NCI-H748 treated with DMSO at 0.1 percent for 48 hours (cell line): ENCODE data around the gene TUBA3E.
"Not testable (repeated sequence)": the region's sequence is repeated elsewhere in the genome, so short reads cannot be mapped to it uniquely, and the experiment has no call there.

ENCODE experiments used
- DNase-seq: peaks from one replicate; lab custom pipeline; 2025; lab: John Stamatoyannopoulos, UW

Gene TUBA3E

DNA sequence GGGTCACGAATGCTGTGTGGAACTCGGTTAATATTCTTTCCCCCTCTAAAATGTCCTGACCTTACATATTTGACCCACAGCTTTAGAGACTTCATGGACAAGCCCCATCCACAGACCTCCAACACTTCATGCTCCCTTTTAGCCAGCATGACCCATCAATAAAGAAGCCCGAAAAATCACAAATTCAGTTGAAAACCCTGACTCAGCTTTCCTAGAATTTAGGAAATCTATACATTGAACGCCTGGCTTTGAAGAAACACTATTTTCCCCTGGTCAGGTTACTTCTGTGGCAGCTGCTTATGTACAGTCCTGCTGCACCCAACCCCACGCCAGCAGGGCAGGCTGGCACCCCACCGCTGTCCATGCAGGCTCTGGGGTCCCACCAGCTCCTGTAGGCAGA is 6.9 kb downstream of the TUBA3E start:
- not testable (repeated sequence) for DNase-seq

DNA sequence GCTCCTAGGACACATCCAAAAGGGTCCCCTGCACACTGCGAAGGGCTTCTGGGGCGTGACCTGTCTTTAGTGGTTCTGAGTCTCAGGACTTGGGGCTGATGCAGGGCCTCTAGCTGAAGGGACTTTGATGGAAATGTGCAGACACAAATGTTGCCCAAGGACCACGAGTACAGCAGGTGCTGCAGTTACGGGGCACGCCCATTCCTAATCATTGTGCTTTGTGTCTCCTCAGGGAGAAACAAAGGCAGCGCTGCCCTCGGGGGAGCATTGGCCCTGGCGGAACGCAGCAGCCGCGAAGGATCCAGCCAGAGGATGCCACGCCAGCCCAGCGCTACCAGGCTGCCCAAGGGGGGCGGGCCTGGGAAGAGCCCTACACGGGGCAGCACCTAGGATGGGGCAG is 8.0 kb downstream of the TUBA3E start:
- no peak for DNase-seq

DNA sequence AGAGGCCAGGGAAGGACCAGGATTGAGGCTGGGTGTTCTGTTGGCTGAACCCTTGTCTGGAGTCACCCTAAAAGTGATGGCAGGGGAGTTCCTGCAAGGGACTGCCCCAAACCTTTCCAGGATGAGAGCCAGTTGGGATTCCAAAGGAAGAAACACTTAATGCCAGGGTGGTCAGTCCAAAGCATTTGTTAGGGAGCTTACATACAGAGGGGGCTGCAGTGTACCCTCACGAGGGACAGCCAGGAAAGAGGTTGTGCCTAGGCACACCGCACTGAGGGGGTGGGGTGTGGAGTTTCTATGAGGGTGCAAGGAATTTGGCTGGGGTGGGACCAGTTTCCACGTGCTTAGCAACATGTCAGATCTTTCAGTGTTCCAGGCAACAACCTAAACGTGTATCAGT is 9.3 kb downstream of the TUBA3E start:
- DNase-seq = not testable (repeated sequence)

DNA sequence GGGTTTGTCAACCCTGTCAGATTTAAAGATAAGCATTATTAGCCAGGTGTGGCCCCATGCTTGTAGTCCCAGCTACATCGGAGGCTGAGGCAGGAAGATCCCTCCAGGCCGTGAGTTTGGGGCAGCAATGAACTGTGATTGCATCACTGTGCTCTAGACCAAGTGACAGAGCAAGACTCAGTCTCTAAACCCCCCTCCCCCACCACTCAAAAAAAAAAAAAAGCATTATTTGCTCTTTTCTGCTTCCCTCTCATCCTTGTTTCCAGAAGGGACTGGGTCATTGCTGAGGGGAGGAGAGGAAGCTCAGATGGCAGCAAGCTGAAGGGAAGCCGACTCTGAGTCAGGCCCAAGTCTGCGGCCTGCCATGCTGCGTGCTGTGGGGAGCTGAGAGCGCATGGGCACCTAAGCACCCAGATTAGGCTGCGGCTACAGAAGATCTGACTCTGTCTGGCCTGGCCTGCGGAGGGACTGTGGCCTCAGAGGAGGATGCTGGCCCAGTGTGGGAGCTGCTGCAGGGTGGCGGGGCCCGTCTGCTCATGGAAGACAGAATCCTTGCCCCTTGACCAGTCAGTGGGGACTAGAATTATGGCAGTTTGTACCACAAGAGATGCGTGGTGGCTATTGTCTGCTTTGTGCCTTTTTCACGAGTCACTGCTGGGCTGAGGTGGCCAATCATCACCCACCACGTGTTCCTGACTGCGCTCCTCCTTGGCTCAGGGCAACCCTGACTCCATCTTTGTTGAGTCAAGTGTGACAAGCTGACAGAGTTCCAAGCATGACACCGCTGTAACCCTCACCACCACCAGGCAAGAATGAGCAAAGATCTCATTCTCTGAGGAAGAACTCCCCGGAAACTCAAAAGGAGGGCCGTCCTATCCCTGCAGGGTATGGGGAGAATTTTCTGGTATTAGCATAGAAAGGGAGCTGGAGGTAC is 10.1 kb downstream of the TUBA3E start:
- not testable (repeated sequence) for DNase-seq

DNA sequence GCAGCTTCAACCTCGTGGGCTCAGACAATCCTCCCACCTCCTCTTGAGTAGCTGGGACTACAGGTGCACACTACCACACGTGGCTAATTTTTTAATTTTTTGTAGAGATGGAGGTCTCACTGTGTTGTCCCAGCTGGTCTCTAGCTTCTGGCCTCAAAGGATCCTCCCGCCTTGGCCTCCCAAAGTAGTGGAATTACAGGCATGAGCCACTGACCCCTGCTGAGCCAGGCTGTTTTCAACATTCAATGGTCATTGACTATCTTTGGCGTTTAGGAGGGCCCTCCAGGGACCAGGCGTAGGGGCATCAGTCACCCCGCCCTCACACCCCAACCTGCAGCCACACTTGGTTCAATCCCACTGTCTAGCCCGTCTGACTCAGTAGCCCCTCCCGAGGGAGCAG is 11.0 kb downstream of the TUBA3E start:
- DNase-seq = no peak

DNA sequence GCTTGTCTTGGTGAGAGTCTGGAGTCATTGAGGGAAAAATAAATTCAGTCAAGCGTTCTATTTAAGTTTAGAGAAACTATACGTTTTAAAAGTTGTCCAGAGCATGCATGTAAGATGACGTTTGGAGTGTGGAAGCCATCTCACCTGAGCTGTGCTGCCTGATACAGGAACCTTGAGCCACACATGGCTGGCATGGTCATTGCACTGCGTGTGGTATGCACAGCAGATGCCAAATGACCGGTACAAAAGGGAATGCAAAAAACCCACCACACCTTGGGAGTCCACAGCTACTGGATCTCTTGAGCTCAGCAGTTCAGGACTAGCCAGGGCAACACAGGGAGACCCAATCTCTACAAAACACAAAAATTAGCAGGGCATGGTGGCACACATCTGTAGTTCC is 11.8 kb downstream of the TUBA3E start:
- DNase-seq = no peak

DNA sequence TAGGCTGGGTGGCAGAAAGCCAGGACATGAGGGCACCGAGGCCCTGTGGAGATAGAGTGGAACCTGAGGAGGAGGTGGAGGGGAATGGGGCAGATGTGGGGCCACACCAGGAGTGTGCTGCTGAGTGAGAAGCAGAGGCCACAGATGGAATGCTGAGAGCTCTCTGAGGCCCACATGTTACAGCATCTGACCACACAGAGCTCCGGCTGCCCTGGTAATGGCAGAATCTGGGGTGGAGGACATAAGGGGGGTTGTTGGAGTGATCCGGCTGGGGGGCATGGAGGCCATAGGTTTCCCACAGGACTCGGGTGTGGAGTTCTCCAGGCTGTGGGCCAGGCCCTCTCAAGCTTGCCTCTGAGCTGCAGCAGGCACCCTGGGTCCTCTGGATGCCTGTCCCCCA is 12.3 kb downstream of the TUBA3E start:
- no peak for DNase-seq

DNA sequence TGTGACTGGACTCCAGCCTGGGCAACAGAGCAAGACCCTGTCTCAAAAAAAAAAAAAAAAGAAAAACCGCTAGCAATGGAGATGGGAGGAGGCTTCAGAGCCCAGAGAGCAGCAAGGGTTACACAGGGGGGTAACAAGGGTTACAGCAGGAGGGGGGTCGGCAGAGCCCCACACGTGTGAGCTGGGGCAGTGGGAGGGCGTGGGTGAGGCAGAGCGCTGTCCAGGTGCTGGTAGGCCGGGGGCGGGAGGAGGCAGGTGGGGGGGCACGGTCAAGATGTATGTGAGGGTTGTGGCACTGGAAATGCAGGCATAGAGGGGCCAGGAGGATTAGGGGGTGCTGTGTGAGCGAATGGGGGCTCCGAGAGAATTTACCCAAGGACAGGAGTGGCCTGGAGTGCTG is 12.8 kb downstream of the TUBA3E start:
- DNase-seq = no peak

DNA sequence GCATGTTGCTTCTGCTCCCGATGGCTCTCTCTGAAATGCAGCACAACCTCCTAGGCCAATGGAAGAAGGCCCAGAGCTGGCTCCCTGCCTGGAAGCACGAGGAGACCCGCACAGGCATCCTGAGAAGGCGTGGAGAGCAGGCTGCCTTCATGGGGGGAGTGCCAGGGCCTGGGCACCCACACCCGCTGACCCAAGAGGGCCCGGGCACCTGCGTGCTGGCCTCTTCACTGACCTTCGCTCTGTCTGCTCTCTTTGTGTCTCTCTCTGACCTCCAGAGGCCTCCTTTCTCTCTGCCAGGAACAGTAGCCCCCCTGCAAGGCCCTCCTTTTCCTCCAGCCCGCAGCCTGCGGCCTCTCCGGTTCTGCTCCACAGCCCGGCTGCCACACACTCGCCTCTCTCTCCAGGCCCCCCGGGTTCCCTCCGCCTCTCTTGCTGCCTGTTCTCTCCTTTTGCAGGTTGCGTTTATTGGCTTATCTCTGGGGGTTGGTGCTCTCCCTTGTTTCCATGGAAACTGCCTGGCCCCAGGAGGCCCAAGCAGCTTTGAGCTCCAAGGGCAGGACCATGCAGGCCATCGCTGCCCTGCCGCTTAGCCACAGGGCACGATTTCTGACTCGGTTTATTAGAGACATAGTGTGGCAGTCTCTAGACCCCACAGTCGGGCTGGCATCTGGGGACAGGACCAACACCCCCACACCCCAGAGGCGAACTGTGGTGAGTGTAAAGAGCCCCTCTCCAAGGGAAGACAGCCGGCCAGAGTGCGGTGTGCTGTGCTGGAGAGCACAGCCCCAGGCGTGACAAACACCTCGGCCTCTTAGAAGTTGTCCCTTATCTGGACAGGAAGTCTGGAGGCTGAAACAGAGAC is 14.5 kb downstream of the TUBA3E start:
- DNase-seq = no peak

DNA sequence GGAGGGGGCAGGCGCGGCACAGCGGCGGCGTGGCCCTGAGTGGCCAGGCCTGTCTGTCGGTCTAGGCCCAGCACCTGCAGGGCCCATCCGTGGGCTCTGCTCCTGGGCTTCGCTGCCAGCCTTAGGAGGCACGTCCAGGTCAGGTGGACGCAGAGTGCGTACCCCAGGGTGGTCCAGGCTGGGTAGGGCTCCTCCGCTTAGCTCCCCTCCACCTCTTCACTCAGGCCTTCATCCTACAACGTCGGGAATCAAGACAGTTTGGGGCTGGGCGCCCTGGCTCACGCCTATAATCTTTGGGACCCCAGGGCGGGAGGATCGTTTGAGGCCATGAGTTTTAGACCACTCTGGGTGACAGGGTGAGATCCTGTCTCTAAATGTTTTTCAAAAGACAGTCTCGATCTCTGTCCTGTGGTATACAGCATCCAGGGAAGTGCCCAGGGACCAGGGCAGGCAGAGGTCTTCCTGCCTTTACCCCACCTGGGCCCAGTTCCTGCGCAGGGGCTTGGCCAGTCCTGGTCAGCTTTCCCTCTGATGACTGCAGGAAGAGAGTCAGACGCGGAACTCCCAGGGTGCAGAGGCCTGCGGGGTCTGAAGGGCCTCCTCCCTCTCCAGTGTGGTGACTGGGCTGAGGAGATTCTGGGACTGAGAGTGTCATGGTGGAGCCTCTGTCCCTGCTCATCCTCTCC is 15.3 kb downstream of the TUBA3E start:
- DNase-seq = not testable (repeated sequence)

DNA sequence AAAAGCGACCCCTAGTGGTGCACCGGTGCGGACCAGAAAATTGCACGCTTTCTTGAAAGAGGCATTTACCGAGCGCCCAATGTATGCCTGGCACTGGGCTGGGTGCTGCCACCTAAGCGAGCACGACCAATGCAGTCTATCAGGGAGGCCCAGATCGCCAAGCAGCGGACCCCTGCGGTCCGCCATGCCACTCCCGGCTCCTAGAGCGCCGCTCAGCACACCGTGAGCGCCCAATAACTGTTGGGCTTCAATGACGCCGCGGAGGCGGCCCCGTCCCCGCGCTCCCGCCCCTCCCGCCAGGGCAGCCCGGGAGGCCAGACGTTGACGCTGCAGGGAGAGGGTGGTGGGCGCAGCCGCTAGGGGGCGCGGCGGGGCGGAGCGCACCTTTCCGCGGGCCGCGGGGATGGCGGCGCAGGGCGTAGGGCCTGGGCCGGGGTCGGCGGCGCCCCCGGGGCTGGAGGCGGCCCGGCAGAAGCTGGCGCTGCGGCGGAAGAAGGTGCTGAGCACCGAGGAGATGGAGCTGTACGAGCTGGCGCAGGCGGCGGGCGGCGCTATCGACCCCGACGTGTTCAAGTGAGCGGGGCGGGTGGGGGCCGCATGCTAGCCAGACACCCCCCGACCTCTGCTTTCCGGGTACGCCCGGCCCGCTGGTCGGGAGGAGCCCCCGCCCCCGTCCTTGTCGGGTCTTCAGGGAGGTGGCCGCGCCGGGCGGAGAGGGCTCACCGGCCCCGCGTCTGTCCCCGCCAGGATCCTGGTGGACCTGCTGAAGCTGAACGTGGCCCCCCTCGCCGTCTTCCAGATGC is 16.2 kb downstream of the TUBA3E start, which contains the start of gene MZT2B:
Gene MZT2B (plus strand): TSS at position 383 of the 803 bp plus-strand sequence. CDS start 21 bp downstream, at position 404.
- peak; percentile 61 for DNase-seq

DNA sequence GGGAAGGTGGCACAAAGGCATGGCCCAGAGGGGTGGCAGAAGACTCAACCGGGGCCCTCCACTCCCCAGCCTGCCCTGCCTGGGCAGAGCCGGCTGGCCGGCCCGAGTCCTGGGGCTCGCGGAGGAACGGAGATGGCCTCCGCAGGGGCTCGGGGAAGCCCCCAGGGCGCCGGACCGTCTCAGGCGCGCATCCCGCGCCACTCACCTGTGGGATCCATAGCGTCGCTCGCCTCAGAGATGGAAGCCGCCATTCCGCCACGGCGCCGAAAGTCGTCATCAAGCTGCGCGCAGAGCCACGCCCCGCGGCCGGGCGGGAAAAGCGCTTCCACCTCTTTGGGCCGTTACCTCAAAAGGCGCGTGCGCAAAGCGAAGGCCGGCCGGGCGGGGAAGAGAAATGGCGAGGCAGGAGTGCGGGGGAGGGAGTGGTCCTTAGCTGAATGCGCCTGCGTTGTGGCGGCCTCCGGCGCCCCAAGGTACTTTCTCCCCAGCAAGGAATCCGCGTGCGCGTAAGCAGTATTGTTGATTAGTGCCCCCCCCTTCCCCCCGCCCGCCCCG is 16.8 kb downstream of the TUBA3E start, which contains the start of gene SMPD4:
Gene SMPD4 (minus strand): TSS at position 278 of the 555 bp plus-strand sequence. CDS start 5,010 bp downstream, outside the sequence.
- DNase-seq = peak; percentile 75

DNA sequence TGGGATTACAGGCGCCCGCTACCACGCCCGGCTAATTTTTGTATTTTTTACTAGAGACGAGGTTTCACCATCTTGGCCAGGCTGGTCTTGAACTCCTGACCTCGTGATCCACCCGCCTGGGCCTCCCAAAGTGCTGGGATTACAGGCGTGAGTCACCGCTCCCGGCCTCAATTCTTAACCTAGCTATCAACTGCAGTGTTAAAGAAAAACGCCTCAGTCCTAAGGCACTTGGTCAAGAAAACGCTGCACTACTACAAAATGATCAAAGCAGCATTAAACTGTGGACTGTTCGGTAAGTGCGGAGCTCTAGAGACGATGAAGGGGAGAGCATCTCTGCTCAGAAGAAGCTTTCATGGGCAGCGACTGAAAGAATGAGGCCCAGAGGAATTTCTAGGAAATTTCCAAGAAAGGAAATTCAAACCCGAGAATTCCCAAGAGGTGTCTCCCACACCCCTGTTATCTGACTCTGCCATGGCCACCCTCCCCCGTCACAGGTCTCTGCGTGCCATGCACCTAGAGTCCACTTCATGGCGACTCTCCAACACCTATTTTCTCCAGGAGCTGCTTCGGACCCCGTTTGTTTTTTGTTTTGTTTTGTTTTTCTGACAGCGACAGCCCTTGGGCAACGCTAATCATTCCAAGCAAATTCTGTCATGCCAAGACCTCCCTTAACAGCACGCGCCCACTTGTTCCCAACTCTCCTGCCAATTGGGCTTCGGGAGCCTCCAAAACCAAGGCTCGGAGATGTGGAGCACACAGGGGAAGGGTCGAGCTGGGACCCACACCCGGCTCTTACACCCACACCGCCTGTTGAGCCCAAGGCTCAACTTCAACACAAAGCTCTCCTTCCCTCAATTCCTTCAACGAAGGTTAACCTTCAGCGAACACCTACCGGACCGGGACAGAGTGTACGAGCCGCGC is 17.6 kb downstream of the TUBA3E start:
- not testable (repeated sequence) for DNase-seq

DNA sequence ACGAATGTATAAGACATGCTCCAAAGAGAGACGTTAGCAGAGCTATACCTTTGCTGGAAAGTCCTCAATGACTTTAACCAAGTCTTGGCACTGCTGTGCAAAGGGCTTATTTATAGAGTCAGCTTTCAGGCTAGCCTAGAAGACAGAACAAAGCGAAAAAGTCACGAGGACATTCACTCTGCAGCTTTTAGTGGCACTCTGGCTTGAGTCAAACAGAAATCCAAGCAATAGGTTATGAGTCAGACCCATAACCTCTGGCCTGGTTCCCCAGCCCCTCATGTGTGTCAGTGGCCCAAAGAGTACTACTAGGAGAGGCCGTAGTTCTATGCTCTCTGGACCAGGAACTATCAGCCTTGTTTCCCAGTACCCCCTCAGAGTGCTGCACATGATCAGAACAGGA is 23.4 kb downstream of the TUBA3E start:
- DNase-seq = not testable (repeated sequence)

DNA sequence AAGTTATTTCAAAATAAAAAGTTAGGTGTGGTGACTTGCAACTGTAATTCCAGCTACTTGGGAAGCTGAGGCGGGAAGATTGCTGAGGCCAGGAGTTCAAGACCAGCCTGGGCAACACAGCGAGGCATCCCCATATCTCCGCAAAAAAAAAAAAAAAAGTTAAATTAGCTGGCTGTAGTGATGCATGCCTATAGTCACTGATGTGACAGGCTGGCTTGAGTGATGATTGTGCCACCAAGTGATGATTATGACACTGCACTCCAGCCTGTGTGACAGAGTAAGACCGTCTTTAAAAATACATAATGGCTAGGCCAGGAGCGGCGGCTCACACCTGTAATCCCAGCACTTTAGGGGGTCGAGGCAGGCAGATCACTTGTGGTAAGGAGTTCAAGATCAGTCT is 28.3 kb downstream of the TUBA3E start:
- DNase-seq = no peak

DNA sequence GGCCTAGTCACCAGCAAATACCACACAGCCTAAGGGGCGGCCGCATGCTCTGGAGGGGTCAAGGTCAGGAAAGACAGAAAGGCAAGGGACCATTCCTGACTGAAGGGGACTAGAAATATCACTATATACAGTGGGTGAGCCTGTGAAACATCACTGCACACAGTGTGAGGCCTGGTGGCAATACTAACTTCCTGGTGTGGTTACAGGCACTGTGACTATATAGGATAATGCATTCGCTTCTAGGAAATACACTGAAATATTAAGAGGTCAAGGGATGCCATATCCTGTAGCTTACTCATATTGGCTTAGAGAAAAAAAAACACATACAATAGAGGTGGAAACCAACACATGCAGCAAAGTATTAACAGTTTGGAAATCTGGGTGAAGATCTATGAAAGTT is 29.1 kb downstream of the TUBA3E start:
- DNase-seq = not testable (repeated sequence)

DNA sequence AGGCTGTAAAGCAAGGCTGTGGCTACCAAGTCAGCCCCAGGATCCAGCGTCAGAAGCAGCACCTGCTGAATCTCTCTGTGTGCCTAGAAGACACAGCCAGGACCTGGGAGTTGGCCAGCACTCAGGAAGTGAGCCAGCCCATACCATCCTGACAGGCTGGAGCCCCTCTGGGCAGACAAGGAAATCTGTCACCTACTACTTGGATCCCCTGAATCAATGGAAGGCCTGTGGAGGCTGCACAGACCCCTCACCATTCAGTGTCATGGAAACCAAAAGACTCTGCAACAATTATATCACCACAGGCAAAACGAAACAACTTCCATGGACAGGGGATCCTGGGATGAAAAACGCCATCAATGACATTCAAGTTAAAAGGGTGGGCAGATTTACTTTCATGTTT is 31.6 kb downstream of the TUBA3E start:
- DNase-seq = not testable (repeated sequence)

DNA sequence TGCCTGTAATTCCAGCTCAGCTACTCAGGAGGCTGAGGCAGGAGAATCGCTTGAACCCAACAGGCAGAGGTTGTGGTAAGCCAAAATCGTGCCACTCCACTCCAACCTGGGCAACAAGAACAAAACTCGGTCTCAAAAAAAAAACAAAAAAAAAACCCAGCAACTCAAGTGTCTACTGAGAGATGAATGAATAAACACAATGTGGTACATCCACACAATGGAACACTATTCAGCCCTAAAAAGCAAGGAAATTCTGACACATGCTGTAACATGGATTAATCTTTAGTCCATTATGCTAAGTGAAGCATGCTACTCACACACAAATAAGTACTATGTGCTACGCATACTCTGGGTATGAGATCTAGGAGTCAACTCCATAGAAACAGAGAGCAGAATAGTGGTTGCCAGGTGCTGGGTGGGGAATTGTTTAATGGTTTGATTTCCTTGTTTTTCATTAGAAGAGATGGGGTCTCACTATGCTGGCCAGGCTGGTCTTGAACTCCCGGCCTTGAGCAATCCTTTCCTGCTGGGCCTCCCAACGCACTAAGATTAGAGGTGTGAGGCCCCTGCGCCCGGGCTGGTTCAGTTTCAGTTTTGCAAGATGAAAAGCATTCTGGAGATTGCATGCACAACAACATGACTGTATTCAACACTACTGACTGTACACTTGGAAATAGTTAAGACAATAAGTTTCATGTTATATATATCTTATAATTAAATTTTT is 32.8 kb downstream of the TUBA3E start:
- DNase-seq = no peak

DNA sequence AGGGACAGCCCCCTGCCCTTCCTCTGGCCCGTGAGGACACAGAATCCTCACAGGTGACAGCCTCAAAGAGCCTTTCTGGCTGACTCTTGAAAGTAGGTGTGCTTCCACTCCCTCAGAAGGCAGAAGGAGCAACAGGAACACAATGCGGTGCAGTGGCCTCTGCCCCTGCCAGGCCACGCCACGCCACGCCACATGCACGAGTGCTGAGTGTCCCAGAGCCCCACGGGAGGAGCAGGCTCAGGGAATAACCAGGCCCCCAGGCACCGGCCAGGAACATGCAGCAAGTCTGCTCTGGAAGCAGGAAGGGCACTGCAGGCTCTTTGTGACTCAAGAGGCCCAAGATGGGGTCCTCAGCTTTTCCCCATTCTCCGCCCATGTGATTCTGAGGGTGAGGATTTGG is 35.3 kb downstream of the TUBA3E start:
- DNase-seq = no peak
